Measurements from ENCODE around the gene ROBO3. TPM values are rescaled to one million over a fixed set of nuclear protein-coding genes. Genes with fewer than 3 reads are reported as not detected.

ROBO3 gene
- total RNA-seq, 2 experiments from 2014 or later = 26.2 to 27.2 TPM

- H3K27me3 ChIP-seq (ENCODE audit: control insufficient read depth in 1 of 2, insufficient read depth in 2 of 2, low read length in 2 of 2) = peaks cover 88 to 98% of the 10 kb centered on the region in 2 experiments
- no peak overlapping the region for H3K27ac ChIP-seq (ENCODE audit: low read depth in 1 of 2, low read length in 2 of 2)
- H3K4me3 Mint-ChIP-seq = no peak overlapping the region
- peaks cover 21% of the 10 kb centered on the region for H3K4me1 ChIP-seq (ENCODE audit: insufficient read depth, low read length)
- no peaks in the 10 kb centered on the region for H3K9me3 Mint-ChIP-seq
- H3K27ac Mint-ChIP-seq = no peak overlapping the region
- POLR2A ChIA-PET = interaction anchor here (0.6 to 1.2 kb wide), 2 partner anchors 34 to 41 kb away, joined by 3 read pairs; no protein-coding TSS in a partner anchor
- no peaks in the 10 kb centered on the region for H3K36me3 Mint-ChIP-seq (ENCODE audit: low read depth)
- CTCF ChIA-PET = no interaction called here
- peaks cover 9% of the 10 kb centered on the region for H3K4me1 Mint-ChIP-seq (ENCODE audit: low read depth)
- no peaks in the 10 kb centered on the region for H3K36me3 ChIP-seq (ENCODE audit: insufficient read depth, low read length)
- intact Hi-C loops (cut with DNase I, micrococcal nuclease) = loop anchor here (1.0 to 2.0 kb wide), 2 partner anchors 12 to 24 kb away; no protein-coding TSS in a partner anchor
- peaks cover 94% of the 10 kb centered on the region for H3K27me3 Mint-ChIP-seq
- DNase-seq = no peak
- no peak overlapping the region for H3K4me3 ChIP-seq (ENCODE audit: low read length)
- no peak for TF ChIP-seq CTCF (IDR thresholded peaks at IDR 0.05)
- peaks cover 0 to 4% of the 10 kb centered on the region in 2 experiments for H3K9me3 ChIP-seq (ENCODE audit: control insufficient read depth in 1 of 2, insufficient read depth in 1 of 2, low read length in 2 of 2)
- ATAC-seq (ENCODE audit: poor library complexity) = no peak
Measured at GRCh38 chr11:124842305-124842704, 22.9 kb upstream of the ROBO3 start.

GRCh38 chr11:124843616-124843910 lies 21.7 kb upstream of the ROBO3 start:
- ATAC-seq (ENCODE audit: poor library complexity) (no peak), DNase-seq (no peak)
- Histone ChIP-seq H3K36me3 (ENCODE audit: insufficient read depth, low read length) (no peaks in the 10 kb centered on the region), H3K4me1 (ENCODE audit: insufficient read depth, low read length) (peaks cover 21% of the 10 kb centered on the region), H3K27me3 (ENCODE audit: control insufficient read depth in 1 of 2, insufficient read depth in 2 of 2, low read length in 2 of 2) (peaks cover 86 to 98% of the 10 kb centered on the region in 2 experiments), H3K9me3 (ENCODE audit: control insufficient read depth in 1 of 2, insufficient read depth in 1 of 2, low read length in 2 of 2) (peaks cover 0 to 4% of the 10 kb centered on the region in 2 experiments), H3K4me3 (ENCODE audit: low read length) (no peak overlapping the region), H3K27ac (ENCODE audit: low read depth in 1 of 2, low read length in 2 of 2) (no peak overlapping the region)
- intact Hi-C loops (cut with DNase I, micrococcal nuclease) = loop anchor here in 1 of 2 experiments (2.0 kb wide), 1 partner anchor 23 kb away; no protein-coding TSS in a partner anchor
- CTCF ChIA-PET = interaction anchor here (0.7 to 1.2 kb wide), 2 partner anchors 33 to 74 kb away, joined by 3 read pairs; no protein-coding TSS in a partner anchor
- no peak for TF ChIP-seq CTCF (IDR thresholded peaks at IDR 0.05)
- Mint-ChIP-seq H3K36me3 (ENCODE audit: low read depth) (no peaks in the 10 kb centered on the region), H3K9me3 (no peaks in the 10 kb centered on the region), H3K27ac (no peak overlapping the region), H3K4me1 (ENCODE audit: low read depth) (peaks cover 6% of the 10 kb centered on the region), H3K4me3 (no peak overlapping the region), H3K27me3 (peaks cover 94% of the 10 kb centered on the region)
- POLR2A ChIA-PET = interaction anchor here (0.6 kb wide), 1 partner anchor 172 kb away, joined by 3 read pairs; no protein-coding TSS in a partner anchor

- H3K27ac ChIP-seq (ENCODE audit: low read depth in 1 of 2, low read length in 2 of 2) = no peak overlapping the region
- intact Hi-C loops (cut with DNase I, micrococcal nuclease) = no loop called here
- H3K4me1 ChIP-seq (ENCODE audit: insufficient read depth, low read length) = peaks cover 12% of the 10 kb centered on the region
- Mint-ChIP-seq H3K36me3 (ENCODE audit: low read depth) (no peaks in the 10 kb centered on the region), H3K27me3 (peaks cover 98% of the 10 kb centered on the region), H3K4me3 (no peak overlapping the region), H3K9me3 (no peaks in the 10 kb centered on the region), H3K4me1 (ENCODE audit: low read depth) (peaks cover 6% of the 10 kb centered on the region), H3K27ac (no peak overlapping the region)
- POLR2A ChIA-PET = no interaction called here
- H3K27me3 ChIP-seq (ENCODE audit: control insufficient read depth in 1 of 2, insufficient read depth in 2 of 2, low read length in 2 of 2) = peaks cover 83 to 98% of the 10 kb centered on the region in 2 experiments
- ATAC-seq (ENCODE audit: poor library complexity) (no peak), DNase-seq (no peak)
- H3K4me3 ChIP-seq (ENCODE audit: low read length) = no peak overlapping the region
- H3K9me3 ChIP-seq (ENCODE audit: control insufficient read depth in 1 of 2, insufficient read depth in 1 of 2, low read length in 2 of 2) = no peaks in the 10 kb centered on the region
- no peak for TF ChIP-seq CTCF (IDR thresholded peaks at IDR 0.05)
- H3K36me3 ChIP-seq (ENCODE audit: insufficient read depth, low read length) = no peaks in the 10 kb centered on the region
- CTCF ChIA-PET = no interaction called here
Measured at GRCh38 chr11:124844664-124845079, 20.6 kb upstream of the ROBO3 start.

Data from CD4-positive, alpha-beta T cell (primary cell).